ENCODE measurements around the gene NUAK2.

Gene NUAK2

DNA sequence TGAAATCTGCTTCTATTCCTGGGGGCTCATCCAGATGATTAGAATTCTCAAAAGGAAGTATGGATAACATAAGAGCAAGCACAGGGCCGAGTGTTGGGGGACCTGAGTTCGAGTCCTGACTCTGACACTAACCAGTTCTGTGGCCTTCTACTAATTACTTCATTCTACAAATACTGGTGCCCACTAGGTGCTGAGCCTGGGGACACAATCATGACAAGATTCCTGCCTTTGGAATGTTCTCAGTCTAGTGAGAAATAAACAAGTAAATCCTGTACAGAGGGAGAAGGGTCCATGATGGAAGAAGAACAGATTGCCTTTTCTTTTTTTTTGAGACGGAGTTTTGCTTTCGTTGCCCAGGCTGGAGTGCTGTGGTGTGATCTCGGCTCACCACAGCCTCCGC is 2.2 kb upstream of the NUAK2 start:
- in situ Hi-C loops (cut with MboI; ENCODE audit: low sequenced_read_pairs), result loop anchor here (5.0 kb wide), 1 partner anchor 46 kb away; no protein-coding TSS in a partner anchor

DNA sequence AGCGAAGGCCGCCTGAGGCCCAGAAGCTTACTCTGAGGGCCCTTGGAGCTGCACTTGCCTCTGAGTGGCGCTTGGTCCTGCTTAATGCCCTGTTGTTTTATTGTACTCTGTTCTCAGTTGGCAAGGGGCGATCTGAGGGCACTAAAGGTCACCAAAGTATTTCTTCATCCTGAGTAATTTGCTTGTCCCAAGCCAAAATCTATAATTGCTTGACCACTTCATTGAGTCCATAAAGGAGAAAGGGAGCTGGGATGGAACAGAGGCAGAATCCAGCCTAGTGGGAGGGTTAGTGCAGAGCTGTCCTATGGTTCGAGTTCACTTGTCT is 376 bp upstream of the NUAK2 start:
- in situ Hi-C loops (cut with MboI; ENCODE audit: low sequenced_read_pairs), result loop anchor here (5.0 kb wide), 1 partner anchor 45 kb away; no protein-coding TSS in a partner anchor

- in situ Hi-C loops (cut with MboI; ENCODE audit: low sequenced_read_pairs), result loop anchor here (5.0 kb wide), 1 partner anchor 42 kb away; no protein-coding TSS in a partner anchor
Observed at GRCh38 chr1:205319081-205320018, 2.2 kb downstream of the NUAK2 start.

DNA sequence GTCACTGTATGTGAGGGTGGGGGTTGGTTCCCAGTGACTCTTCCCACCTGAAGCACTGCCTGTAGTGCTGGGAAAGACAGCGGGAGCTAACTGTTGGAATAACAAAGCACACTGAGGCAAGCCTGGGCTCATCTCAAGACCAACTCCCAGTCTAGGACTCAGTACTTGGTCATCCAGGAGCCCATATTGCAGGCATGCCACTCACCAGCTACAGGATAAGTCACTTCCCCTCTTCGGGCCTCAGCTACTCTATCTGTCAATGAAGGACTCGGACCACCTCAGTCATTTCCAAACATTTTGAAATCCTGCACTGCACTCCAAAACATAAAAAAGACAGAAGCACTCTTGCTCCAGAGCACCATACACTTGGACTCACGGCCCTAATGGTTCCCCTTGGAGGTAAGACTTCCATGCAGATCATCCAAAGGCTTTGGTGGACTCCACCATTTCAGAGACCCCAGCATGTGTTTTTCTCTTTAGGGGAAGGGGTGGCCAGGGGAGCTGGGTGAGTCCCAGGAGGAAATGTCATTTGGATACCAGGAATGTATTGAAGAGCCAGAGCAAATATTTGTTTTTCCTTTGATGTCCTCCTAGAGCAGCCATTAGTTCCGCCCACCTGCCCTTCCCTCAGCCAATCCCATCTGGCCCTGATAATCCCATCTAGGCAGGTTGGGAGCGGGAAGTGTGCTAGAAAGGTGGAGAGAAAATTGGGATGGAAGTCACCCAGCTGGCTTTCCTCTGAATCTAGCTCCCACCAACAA is 3.1 kb downstream of the NUAK2 start:
- in situ Hi-C loops (cut with MboI; ENCODE audit: low sequenced_read_pairs), result no loop called here

GRCh38 chr1:205317311-205317917 is 4.1 kb downstream of the NUAK2 start:
- in situ Hi-C loops (cut with MboI; ENCODE audit: low sequenced_read_pairs), result no loop called here

GRCh38 chr1:205316161-205316566 is 5.4 kb downstream of the NUAK2 start:
- in situ Hi-C loops (cut with MboI; ENCODE audit: low sequenced_read_pairs), result no loop called here

DNA sequence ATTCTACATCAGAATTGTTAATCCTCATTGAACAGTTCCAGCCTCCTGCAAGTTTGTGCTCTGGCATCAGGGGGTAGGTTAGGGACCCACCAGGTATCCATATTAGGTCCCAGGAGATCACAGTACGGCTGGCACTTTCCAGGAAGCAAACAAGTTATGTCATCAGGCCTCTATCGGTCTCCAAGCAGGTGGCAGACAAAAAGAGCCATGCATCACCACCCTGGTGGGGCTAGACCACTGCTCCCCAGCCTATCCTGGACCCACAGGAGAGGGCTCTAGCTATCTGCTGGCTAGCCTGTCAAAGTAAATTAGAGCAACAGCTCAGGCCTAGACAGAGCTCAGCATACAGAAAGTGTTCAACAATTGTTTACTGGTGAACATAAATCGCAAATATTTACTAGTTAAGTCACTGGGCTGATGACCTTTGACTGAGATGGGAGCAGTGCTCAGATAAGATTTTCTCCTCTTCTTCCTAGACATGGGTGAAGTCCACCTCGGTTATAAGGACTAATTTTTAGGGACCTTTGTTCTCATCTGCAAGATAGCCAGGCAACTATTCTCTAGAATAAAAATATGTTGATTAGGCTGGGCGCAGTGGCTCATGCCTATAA is 6.4 kb downstream of the NUAK2 start:
- in situ Hi-C loops (cut with MboI; ENCODE audit: low sequenced_read_pairs), result no loop called here

DNA sequence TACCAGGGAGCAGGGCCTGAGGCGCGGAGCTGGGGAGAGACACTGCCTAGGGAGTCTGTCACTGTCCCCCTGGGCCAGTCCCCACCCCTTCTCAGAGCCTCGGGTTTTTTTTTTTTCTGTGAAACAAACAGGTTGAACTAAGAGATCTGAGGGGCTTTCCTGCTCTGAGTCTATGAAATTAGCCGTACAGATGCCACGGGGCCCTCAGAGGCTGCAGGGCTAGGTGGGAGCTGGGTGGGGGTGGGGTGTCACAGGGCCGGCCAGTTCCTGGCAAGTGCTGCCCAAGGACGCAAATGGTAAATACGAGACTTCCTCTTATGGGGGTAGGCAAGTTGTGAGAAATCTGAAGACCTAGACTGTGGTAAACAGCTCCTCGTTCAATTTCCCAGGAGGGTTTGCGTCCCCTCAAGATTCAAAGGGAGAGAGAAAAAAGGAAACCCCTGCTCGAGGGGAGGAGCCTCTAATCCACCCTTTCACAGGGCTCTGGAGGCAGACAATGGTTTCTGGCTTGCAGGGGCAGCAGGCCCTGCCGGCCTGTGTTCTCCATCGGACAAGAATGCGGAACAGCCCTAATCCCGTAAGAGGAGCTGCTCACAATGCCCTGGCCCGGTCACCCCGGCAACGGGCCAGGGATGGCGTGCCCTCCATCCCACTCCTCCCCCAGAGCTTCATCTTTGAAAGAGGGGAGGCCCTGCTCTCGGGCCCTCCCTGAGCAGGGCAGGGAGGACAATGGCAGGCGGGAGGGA is 7.8 kb downstream of the NUAK2 start:
- in situ Hi-C loops (cut with MboI; ENCODE audit: low sequenced_read_pairs), result no loop called here

GRCh38 chr1:205312866-205313562 is 8.5 kb downstream of the NUAK2 start:
- in situ Hi-C loops (cut with MboI; ENCODE audit: low sequenced_read_pairs), result no loop called here

DNA sequence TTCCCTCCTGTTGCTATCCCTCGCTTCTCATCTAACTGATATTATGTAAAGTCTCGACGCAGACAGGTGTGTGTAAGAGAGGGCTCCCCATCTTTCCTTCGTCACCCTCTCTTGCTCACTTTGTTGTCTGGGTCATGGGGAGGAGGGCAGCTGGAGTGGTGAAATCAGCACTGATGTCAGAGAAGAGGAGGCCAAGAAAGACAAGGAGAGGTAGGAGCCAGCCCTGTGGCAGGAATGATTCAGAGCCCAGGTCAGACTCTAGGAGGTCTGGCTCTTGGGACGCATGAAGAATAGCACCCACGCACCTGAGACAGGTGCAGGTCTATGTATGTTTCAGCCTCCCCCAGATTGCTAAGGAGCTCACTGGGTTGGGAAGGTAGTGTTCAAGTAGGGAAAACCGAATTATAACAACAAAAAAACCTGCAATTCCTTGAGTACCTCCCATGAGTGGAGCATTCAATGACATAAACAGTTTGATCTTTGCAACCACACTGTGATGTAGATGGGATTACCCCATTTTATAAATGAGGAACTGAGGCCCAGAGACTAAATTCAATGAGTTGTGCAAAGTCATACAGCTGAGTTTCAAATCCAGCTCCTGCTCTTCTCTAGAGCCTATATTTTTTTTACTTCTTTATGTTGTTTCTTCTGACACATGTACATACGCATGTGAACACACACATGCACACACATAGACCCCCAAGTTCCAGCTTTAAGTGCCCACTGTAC is 10.4 kb downstream of the NUAK2 start:
- in situ Hi-C loops (cut with MboI; ENCODE audit: low sequenced_read_pairs), result no loop called here

DNA sequence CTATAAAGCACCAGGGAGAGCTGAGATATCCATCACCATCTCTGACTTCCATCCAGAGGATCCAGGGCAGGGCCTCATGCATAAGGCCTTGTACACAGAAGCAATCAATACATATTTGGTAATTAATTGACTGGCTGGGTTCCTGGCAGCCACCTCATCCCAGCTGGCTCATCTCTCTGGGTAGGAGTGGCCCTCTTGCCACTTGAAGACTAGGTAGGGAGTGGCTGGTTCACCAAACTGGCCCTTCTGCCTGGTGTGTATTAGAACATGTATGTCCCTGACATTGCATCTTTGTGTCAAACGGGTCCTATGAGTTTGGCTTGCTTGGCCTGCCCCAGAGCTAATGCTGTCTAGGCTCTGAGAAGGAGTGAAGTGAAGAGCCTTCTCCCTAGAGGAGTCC is 11.8 kb downstream of the NUAK2 start:
- in situ Hi-C loops (cut with MboI; ENCODE audit: low sequenced_read_pairs), result no loop called here

DNA sequence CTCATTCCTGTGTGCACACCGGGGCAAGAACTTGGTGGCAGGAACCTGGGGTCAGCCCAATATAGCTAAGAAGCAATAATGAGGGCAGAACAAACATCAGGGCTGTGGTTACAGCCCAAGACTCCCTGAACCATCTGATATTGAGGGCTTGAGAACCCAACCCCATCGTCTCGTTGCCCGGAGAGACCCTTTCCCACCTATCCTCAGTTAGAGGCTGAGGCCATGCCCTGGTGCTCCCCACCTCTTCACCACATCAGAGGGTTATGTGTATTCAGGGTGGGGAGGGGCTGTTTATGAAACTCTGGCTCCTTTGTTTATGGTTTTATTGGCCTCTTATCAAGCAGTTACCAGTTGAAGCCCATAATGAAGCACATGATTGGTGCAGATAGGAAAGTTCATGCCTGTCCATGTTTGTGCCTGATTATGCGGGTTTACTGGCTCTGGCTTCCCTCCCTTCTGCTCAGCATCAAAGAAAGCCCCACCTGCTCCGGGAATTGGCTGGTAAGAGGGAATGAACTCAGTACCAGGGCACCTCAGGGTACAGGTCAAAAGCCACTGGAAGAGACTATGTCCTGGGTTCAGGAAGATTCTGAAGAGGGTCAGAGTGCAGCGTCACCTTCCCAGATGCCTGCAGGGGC is 14.5 kb downstream of the NUAK2 start:
- in situ Hi-C loops (cut with MboI; ENCODE audit: low sequenced_read_pairs), result no loop called here

GRCh38 chr1:205304695-205305070 is 16.9 kb downstream of the NUAK2 start:
- in situ Hi-C loops (cut with MboI; ENCODE audit: low sequenced_read_pairs), result no loop called here

GRCh38 chr1:205304046-205304694 is 17.4 kb downstream of the NUAK2 start:
- in situ Hi-C loops (cut with MboI; ENCODE audit: low sequenced_read_pairs), result no loop called here

DNA sequence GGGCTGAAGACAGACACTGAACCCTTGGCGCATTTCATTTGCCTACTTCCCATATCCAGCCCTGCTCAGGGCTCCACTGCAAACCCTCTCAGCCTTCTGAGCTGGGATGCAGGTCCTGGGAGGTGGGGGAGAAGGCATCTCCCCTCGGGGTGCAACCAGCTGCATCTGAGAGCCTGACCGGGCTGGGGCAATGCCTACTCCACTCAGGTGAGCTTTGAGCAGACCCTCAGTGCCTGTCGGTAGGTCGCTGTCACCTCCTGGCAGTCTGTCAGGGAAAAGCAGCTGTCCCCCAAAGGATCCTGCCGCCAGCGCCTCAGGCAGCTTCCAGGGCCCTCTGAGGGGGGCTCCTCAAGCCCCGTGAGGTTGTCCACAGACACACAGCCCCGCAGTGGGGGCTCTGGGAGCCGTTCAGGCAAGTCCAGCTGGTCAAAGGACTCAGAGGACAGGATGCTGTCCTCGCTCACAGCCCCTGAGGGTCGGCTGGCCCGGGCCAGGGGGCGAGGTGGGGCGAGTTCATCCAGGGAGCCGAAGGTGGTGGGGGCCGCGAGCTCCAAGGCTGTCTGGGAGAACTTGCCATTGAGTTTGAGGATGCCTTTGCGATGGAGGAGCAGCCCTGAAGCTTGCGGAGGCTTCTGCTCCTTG is 18.2 kb downstream of the NUAK2 start:
- in situ Hi-C loops (cut with MboI; ENCODE audit: low sequenced_read_pairs), result no loop called here

DNA sequence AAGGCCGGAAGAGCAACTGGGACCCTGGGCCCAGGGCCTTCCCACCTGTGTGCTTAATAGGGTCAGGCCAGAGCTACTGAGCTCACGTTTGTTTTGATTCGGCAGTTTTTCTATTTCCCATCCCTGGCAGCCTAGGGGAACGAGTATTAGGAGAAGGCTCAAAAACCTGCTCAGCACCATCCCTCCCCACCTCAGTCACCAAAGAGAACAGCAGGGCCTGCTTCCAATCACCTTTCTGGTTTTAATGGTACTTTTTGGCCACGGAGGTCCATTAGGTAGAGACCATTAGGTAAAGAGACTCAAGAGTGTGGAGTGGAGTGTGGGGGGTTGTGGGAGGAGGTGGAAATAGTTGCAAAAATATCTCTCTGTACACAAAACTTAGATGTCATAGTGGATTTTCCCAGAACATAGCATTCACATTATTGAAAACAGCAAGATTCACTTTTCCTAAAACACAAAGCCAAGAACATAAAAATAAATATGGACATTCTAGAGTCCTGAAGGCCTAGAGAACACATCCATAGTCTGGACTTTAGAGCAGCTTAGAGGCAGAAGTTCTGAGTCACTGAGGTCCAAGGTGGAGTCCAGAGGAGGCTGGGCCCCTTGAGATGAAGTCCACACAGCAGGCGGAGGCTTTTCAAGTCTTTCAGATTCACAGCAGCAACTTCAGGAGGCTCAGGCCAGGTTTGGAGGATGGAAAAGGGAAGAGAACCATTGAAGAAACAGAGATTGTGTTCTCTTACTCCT is 19.5 kb downstream of the NUAK2 start:
- in situ Hi-C loops (cut with MboI; ENCODE audit: low sequenced_read_pairs), result no loop called here

DNA sequence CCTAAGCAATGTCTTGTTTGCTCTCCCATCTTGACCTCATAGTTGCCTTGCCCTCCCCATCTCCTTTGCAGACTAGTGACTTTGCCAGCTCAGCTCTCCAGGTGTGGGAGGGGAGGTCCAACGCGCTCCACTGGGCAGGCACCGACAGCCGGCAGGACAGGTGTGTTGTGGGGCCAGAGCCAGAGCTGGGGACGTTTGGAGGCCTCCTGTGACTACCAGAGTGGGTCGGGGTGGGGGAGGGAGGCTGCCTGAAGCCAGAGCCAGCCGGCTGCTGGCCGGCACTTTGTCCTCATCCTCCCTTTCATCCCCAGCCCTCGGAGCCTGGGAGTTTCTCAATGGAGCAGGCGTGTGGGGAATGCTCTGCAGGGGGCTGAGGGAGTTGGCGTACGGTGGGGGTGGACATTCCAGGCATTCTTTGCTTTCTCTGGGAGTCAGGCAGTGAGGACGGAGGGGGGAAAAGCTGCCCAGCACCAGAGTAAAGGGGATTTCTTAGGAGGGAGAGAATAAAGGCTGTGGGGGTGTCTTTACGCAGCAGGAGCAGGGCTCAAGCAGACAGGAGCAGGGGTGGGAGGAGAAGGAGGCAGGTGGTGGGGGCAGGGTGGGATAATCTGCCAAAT is 20.2 kb downstream of the NUAK2 start:
- in situ Hi-C loops (cut with MboI; ENCODE audit: low sequenced_read_pairs), result no loop called here
